Stimulated activated CD4-positive, alpha-beta T cell treated with anti-CD3 and anti-CD28 coated beads, TNF-alpha, amount 100 ng/mL, for 24 hours (primary cell): ENCODE data around the gene LHFPL3.

ENCODE experiments used
- DNase-seq, 3 experiments: peaks; one replicate each; pipeline ENCODE4 v3.0.0-alpha.2; 2020; ENCODE audit warnings: low read depth in 3 of 3

LHFPL3 gene

GRCh38 chr7:104843198-104843597 lies 514.8 kb downstream of the LHFPL3 start:
- DNase-seq, result no peak

DNA sequence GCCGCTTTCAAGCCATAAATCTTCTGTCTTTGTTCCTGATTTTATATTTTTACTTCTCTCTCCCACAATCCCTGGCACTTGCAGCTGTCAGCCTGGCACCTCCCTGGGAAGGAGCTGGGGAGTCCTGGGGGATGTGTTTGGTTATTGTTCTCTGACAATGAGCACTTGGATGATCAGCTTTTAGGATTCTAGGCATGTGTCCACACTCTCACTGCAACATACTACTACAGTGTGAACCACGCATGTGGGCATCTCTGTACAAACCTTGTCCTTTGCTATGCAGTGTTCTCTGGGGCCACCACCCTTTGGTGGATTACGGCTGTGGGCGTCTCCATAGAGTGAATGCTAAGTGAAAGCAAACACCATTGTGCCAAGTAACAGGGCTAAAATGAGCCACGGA lies 517.2 kb downstream of the LHFPL3 start:
- no peak for DNase-seq

- DNase-seq, result no peak
Measured at GRCh38 chr7:104846731-104847130, 518.3 kb downstream of the LHFPL3 start.

- peak; percentile 18 to 34 (median 25) for DNase-seq
Measured at GRCh38 chr7:104848138-104848990, 520.0 kb downstream of the LHFPL3 start.

- DNase-seq, result no peak
Measured at GRCh38 chr7:104850374-104850773, 522.0 kb downstream of the LHFPL3 start.

- DNase-seq, result no peak
Measured at GRCh38 chr7:104851268-104851667, 522.9 kb downstream of the LHFPL3 start.

- DNase-seq, result no peak
Measured at GRCh38 chr7:104852386-104852785, 524.0 kb downstream of the LHFPL3 start.

- no peak for DNase-seq
Measured at GRCh38 chr7:104855861-104856260, 527.5 kb downstream of the LHFPL3 start.

GRCh38 chr7:104857458-104858425 lies 529.3 kb downstream of the LHFPL3 start:
- DNase-seq, result no peak

DNA sequence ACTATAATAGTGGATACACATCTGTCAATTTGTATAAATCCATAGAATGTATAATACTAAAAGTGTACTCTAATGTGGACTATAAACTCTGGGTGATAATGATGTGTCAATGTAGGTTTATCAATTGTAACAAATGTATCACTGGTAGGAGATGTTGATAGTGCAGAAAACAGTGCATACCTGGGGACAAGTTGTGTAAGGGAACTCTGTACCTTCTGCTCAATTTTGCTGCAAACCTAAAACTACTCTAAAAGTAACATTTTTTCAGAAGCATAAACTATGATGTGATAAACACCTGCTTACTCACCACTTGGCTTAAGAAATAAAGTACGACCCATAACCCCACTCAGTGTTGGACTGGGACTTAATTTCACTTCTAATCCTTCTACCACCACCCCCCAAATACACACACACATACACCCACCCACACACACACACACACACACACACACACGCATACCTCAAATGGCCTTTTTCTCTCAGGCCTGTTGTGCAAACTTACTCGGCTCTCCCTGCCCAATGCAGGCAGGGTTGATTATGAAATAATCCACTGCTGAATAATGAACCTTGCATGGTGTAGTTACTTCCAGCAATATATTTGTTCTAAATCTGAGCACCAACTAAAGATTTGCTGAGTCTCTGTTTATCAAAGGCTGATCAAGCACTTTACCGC lies 531.5 kb downstream of the LHFPL3 start:
- DNase-seq, result no peak

DNA sequence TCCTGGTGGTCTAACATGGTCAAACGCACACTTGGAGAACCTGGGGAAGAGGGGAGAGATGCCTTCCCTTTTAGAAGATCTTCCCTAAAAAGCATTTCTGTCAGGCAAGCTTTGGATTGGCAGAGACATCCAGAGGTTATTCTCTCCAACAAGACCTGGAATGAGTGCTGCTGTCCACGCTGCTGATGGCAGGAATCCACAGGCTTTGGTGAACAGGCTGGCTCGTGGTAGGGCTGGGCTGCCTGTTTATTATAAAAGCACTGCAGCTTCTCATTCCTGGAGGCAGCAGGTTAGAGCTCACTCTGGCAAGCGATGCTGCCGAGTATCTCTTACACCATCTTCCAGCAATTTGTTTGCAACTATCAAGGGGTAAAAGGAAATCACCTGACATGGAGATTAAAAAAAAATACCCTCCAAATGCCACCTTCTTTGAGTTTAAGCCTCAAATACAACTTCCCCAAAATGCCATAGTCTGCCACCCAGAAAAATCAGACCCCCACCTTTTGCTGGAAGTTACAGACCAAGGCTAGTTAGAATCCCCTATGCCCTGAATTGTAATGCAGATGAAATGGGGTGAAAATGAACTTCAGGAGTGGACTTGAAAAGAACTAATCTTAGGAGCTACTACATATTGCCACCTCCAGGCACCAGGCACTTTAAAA lies 533.5 kb downstream of the LHFPL3 start:
- DNase-seq, result no peak

GRCh38 chr7:104862719-104863118 lies 534.3 kb downstream of the LHFPL3 start:
- DNase-seq, result no peak

GRCh38 chr7:104873401-104873800 lies 545.0 kb downstream of the LHFPL3 start:
- DNase-seq, result no peak

GRCh38 chr7:104878577-104878976 lies 550.2 kb downstream of the LHFPL3 start:
- DNase-seq, result no peak

DNA sequence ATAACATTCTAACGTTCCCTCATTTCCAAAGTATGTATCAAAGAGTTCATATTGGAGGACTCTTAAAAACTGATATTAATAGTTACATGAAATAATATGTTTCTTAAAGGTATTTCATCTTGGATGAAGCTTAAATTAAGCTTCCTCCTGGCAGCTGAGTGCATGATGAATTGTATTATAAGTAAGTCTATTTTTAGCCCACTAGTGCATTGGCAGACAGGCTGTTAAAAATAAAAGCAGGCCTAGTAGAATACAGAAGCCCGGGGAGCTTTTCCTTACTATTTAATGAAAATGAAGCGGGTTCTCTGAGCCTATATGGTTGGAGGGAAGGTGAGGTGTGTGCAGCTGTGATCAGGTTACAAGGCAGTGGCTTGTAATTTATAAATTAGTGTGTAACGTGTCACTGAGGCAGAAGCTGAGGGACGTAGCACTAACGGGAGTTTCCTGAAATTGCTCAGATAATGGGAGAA lies 554.9 kb downstream of the LHFPL3 start:
- DNase-seq, result no peak

DNA sequence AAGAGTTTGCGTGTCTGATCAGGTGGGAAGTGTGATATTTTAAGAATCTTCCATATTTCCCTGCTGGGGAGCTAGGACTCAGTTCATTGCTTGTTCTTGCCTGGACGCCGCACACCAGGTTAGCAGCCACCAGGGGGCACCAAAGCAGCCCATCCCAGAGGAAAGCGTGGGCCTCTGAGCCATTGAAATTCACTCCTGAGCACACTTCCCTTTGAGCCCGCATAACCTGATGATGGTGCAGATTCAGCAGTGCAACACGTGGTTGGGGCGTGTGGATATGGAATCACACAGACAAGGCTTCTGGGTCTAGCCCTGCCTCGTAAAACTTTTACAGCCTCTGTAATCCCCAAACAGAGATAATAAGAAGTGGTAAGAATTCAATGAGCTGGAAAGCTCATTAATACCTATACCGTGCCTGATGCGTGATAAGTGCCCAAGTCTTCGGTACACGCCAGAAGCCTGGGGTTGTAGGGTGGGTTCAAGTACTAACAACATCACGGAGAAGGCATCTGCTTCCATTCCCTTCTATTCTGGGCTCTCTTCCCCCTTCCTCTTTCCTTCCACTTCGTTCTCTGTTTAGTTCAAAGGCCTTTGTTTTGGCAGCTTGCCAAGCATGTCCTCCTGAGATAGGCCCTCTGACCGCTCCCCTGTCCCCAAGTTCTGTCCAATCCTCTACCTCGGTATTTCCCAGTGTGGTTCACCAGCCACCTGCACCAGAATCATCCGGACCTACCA lies 555.5 kb downstream of the LHFPL3 start:
- DNase-seq, result peak; percentile 59 to 81 (median 64)

DNA sequence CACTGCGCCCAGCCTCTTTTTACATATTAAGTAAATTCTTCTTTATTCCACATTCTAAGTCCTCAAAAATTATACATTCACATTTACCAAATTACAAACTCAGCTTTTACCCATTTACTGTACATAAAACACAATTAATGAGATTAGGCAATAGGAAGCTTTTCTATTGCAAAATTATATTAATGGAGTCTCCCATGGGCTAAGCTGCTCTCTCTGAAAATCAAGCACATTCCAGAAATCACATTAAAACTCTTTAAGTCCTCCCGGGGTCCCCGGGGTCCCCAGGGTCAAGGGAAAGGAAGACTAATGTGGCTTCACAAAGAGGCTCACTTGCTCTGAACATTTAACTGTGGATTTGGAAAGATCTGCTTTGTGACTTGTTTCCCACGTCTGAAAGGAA lies 558.2 kb downstream of the LHFPL3 start:
- no peak for DNase-seq

- no peak for DNase-seq
Measured at GRCh38 chr7:104890216-104890615, 561.8 kb downstream of the LHFPL3 start.

DNA sequence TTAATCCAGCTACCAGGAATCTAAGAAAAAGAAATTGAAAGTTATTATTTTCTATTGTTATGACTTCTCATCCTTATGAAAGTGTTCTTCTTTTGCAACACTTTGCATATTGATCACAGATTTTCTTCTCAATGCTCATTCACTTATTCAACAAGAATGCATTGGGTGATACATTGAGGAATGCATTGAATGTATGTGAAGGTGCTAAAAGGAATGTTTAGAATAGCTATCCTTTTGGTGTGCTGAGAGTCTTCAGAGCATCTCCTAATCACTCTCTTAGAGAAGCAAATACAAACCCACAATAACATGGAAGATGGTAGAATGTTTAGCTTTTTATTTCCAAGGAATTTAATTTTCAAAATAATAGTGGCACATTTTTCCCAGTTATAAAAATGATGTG lies 563.5 kb downstream of the LHFPL3 start:
- no peak for DNase-seq

GRCh38 chr7:104894314-104894713 lies 565.9 kb downstream of the LHFPL3 start:
- no peak for DNase-seq
